PC-3 (cell line): ENCODE results near the gene SH3TC1. TPM values are rescaled to one million over a fixed set of nuclear protein-coding genes. Genes with fewer than 3 reads are reported as not detected.

Experiments
- ATAC-seq: fragments of 200-7000 bp; cut with Tn5 transposase; 2 replicates; pipeline ENCODE4 v1.9.1; 2020; ENCODE audit warnings: mild to moderate bottlenecking, moderate library complexity
- BruUV-seq: library from RNA; stranded (reverse); fragments of 400-500 nt; replicated peaks from 2 replicates; lab custom pipeline; 2021; lab: Mats Ljungman, UMichigan
- CTCF ChIA-PET: fragments of 300-600 bp; sonication (Branson Sonifier 250); formaldehyde crosslinking; loops from one replicate; lab custom pipeline; 2022; ENCODE audit warnings: antibody characterized with exemption; lab: Charles Lee
- POLR2A ChIA-PET: fragments of 300-600 bp; sonication (Branson Sonifier 250); formaldehyde crosslinking; loops from one replicate; lab custom pipeline; 2022; ENCODE audit warnings: antibody characterized with exemption; ENCODE audit not compliant: unreplicated experiment; lab: Charles Lee
- DNase-seq: peaks from one replicate; pipeline ENCODE4 v3.0.0-alpha.2; 2015
- H2AFZ ChIP-seq: fragments of 300-600 bp; sonication (generic); 2 replicates; pipeline ENCODE4 v1.6.0; 2016; ENCODE audit warnings: antibody characterized with exemption, low read length
- H3F3A ChIP-seq: fragments of 300-600 bp; sonication (generic); one replicate; pipeline ENCODE4 v1.6.0; 2017; ENCODE audit warnings: antibody characterized with exemption, low read length, control low read depth, mild to moderate bottlenecking; ENCODE audit not compliant: unreplicated experiment
- H3K27ac ChIP-seq: fragments of 300-600 bp; sonication (generic); 2 replicates; pipeline ENCODE4 v1.5.1; 2016; ENCODE audit warnings: mild to moderate bottlenecking, low read length
- H3K27me3 ChIP-seq: fragments of 300-600 bp; sonication (generic); 2 replicates; pipeline ENCODE4 v1.6.1; 2016; ENCODE audit warnings: low read length, mixed read lengths
- H3K36me3 ChIP-seq: fragments of 300-600 bp; sonication (generic); 2 replicates; pipeline ENCODE4 v1.6.1; 2016; ENCODE audit warnings: low read depth, mixed run types, low read length, mixed read lengths
- H3K4me1 ChIP-seq: fragments of 300-600 bp; sonication (generic); 2 replicates; pipeline ENCODE4 v1.5.1; 2016; ENCODE audit warnings: low read length; ENCODE audit not compliant: insufficient read depth
- H3K4me2 ChIP-seq: fragments of 300-600 bp; sonication (generic); 2 replicates; pipeline ENCODE4 v1.6.0; 2016; ENCODE audit warnings: low read length
- H3K4me3 ChIP-seq: fragments of 300-600 bp; sonication (generic); 2 replicates; pipeline ENCODE4 v1.5.1; 2016; ENCODE audit warnings: mild to moderate bottlenecking, low read length, mixed read lengths
- H3K79me2 ChIP-seq: fragments of 300-600 bp; sonication (generic); 2 replicates; pipeline ENCODE4 v1.6.1; 2017; ENCODE audit warnings: low read length, mixed read lengths
- H3K9ac ChIP-seq: fragments of 300-600 bp; sonication (generic); 2 replicates; pipeline ENCODE4 v1.6.0; 2016; ENCODE audit warnings: mild to moderate bottlenecking, low read length
- H3K9me2 ChIP-seq: fragments of 300-600 bp; sonication (generic); replicated peaks from 2 replicates; pipeline ENCODE4 v1.6.1; 2016; ENCODE audit warnings: mixed run types, low read length, mixed read lengths
- H3K9me3 ChIP-seq: fragments of 300-600 bp; sonication (generic); 2 replicates; pipeline ENCODE4 v1.6.1; 2016; ENCODE audit warnings: low read length, mixed read lengths
- H4K20me1 ChIP-seq: fragments of 300-600 bp; sonication (generic); 2 replicates; pipeline ENCODE4 v1.6.1; 2016; ENCODE audit warnings: low read length, mixed read lengths
- CTCF ChIP-seq: fragments of 300-600 bp; sonication (generic); conservative IDR thresholded peaks from 2 replicates; pipeline ENCODE4 v1.5.1; 2017; ENCODE audit warnings: antibody characterized with exemption, low read depth, mild to moderate bottlenecking, low read length
- EZH2 ChIP-seq: fragments of 300-600 bp; sonication (generic); IDR thresholded peaks from one replicate; pipeline ENCODE4 v1.6.1; 2017; ENCODE audit warnings: antibody characterized with exemption, mild to moderate bottlenecking, low read length; ENCODE audit not compliant: unreplicated experiment
- EZH2phosphoT487 ChIP-seq: fragments of 300-600 bp; sonication (generic); IDR thresholded peaks from 2 replicates; pipeline ENCODE4 v1.6.1; 2018; ENCODE audit warnings: mild to moderate bottlenecking, antibody characterized with exemption, low read length, borderline replicate concordance
- intact Hi-C: fragments of 100-400 bp; cut with micrococcal nuclease; formaldehyde crosslinking; loops from 2 replicates; pipeline ENCODE4 v1.9.0; 2023
- total RNA-seq: library from RNA; depleted of rRNA; stranded (reverse); fragments of >200 nt; gene quantifications from 2 replicates; pipeline ENCODE4 v1.2.3, GENCODE V29; 2014

SH3TC1 gene
- total RNA-seq, 1 experiment from 2014 or later: 23.1 TPM

GRCh38 chr4:8286719-8287342, 87.7 kb downstream of the SH3TC1 start:
- H3K9ac ChIP-seq: no peak overlapping the region
- intact Hi-C loops: no loop called here
- no peaks in the 10 kb centered on the region for H4K20me1 ChIP-seq
- H3K36me3 ChIP-seq: no peaks in the 10 kb centered on the region
- H3K4me2 ChIP-seq: no peak overlapping the region
- H3K27ac ChIP-seq: no peak overlapping the region
- H3K4me3 ChIP-seq: no peak overlapping the region
- POLR2A ChIA-PET: no interaction called here
- no peaks in the 10 kb centered on the region for H3K4me1 ChIP-seq
- BruUV-seq: no TSS peak
- H3K27me3 ChIP-seq: no peaks in the 10 kb centered on the region
- no peaks in the 10 kb centered on the region for H3K79me2 ChIP-seq
- DNase-seq (no peak), ATAC-seq (no peak)
- no peaks in the 10 kb centered on the region for H3K9me3 ChIP-seq
- no peaks in the 10 kb centered on the region for H3K9me2 ChIP-seq
- no peak overlapping the region for H2AFZ ChIP-seq
- TF ChIP-seq EZH2 (no peak), CTCF (no peak), EZH2phosphoT487 (no peak)
- H3F3A ChIP-seq: no peaks in the 10 kb centered on the region
- CTCF ChIA-PET: no interaction called here

- Histone ChIP-seq H3K4me1 (no peaks in the 10 kb centered on the region), H3K79me2 (no peaks in the 10 kb centered on the region), H3F3A (no peaks in the 10 kb centered on the region), H3K9me3 (no peaks in the 10 kb centered on the region), H3K9ac (no peak overlapping the region), H3K36me3 (no peaks in the 10 kb centered on the region), H3K9me2 (no peaks in the 10 kb centered on the region), H4K20me1 (no peaks in the 10 kb centered on the region), H3K27ac (no peak overlapping the region), H3K4me3 (no peak overlapping the region), H3K27me3 (no peaks in the 10 kb centered on the region), H3K4me2 (no peak overlapping the region), H2AFZ (no peak overlapping the region)
- CTCF ChIA-PET: no interaction called here
- no peak for TF ChIP-seq EZH2phosphoT487
- TF ChIP-seq CTCF: no peak
- TF ChIP-seq EZH2: no peak
- BruUV-seq: no TSS peak
- no peak for DNase-seq
- intact Hi-C loops: no loop called here
- ATAC-seq: no peak
- POLR2A ChIA-PET: no interaction called here
Measured at GRCh38 chr4:8287343-8288280, 88.5 kb downstream of the SH3TC1 start.
